NOMO-1 (cell line): Measurements from ENCODE around the gene SERPINA4.

Source experiments
- DNase-seq, 2 experiments: peaks; one replicate each; lab custom pipeline; 2025; ENCODE audit not compliant: unreplicated experiment in 2 of 2; lab: John Stamatoyannopoulos, UW

Gene SERPINA4

GRCh38 chr14:94613720-94614644, 52.7 kb downstream of the SERPINA4 start:
- DNase-seq = no peak

GRCh38 chr14:94614802-94615201, 53.6 kb downstream of the SERPINA4 start:
- no peak for DNase-seq

GRCh38 chr14:94615254-94615653, 54.0 kb downstream of the SERPINA4 start:
- DNase-seq = no peak

- no peak for DNase-seq
These were observed 54.8 kb downstream of the SERPINA4 start for GRCh38 chr14:94615823-94616570.

GRCh38 chr14:94617366-94617941, 56.2 kb downstream of the SERPINA4 start:
- no peak for DNase-seq

GRCh38 chr14:94617988-94618822, 57.0 kb downstream of the SERPINA4 start:
- DNase-seq = no peak

GRCh38 chr14:94619297-94619696, 58.1 kb downstream of the SERPINA4 start:
- DNase-seq = no peak
